SK-N-MC (cell line): Measurements from ENCODE around the gene VRK2.

Experiments used
- EZH2 ChIP-seq: fragments of 200-600 bp; sonication (generic); IDR thresholded peaks from one replicate; pipeline ENCODE4 v1.6.1; 2017; ENCODE audit warnings: antibody characterized with exemption
- FOXP2 ChIP-seq: optimal IDR thresholded peaks from 2 replicates; pipeline ENCODE3; 2011; ENCODE audit warnings: mild to moderate bottlenecking, moderate library complexity; ENCODE audit not compliant: insufficient read depth; ENCODE audit errors: extremely low read length, control extremely low read depth
- POLR2AphosphoS5 ChIP-seq: IDR thresholded peaks from 2 replicates; pipeline ENCODE4 v1.6.1; 2012; ENCODE audit warnings: mild to moderate bottlenecking, low read depth, low read length, borderline replicate concordance

GRCh38 chr2:58027029-58027428, 19.6 kb upstream of the VRK2 start:
- TF ChIP-seq POLR2AphosphoS5: no peak
- TF ChIP-seq EZH2: no peak
- TF ChIP-seq FOXP2: no peak
